Fibroblast of skin of left quadriceps (primary cell): ENCODE measurements around the gene C19orf73.
"Not testable (repeated sequence)": the region's sequence is repeated elsewhere in the genome, so short reads cannot be mapped to it uniquely, and the experiment has no call there.

Experiments used
- DNase-seq, 2 experiments: peaks; one replicate each; pipeline ENCODE4 v3.0.0-alpha.2; 2013; ENCODE audit warnings: low read depth in 2 of 2

C19orf73 gene

GRCh38 chr19:49148784-49149651, 30.1 kb upstream of the C19orf73 start:
- DNase-seq: peak; percentile 89

- DNase-seq: no peak
These were observed 29.2 kb upstream of the C19orf73 start for GRCh38 chr19:49148044-49148682.

- DNase-seq: not testable (repeated sequence)
These were observed 27.4 kb upstream of the C19orf73 start for GRCh38 chr19:49146408-49146770.

- peak in 1 of 2 experiments; percentile 60 for DNase-seq
These were observed 26.8 kb upstream of the C19orf73 start for GRCh38 chr19:49145573-49146407.

GRCh38 chr19:49142866-49143335, 24.0 kb upstream of the C19orf73 start:
- peak; percentile 78 to 82 for DNase-seq

- no peak for DNase-seq
These were observed 22.4 kb upstream of the C19orf73 start for GRCh38 chr19:49141352-49141751.

DNA sequence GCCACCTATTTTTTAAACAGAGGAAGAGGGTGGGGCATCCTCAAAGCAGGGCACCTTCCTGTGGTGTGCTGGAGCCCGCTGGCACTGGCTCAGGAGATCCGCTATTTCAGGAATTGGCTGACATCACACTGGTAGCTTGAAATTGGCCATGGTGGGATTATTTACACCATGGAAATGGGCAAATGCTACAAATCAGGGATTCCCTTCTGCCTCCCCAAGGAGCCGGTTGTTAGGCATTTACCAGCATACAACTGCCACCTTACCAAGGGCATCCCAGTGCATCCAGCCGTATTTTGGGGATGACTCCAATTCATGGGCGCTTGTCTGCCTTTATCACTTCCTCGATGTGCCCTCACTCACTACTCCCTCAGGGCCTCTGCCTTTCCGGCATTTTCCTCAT, 22.0 kb upstream of the C19orf73 start:
- DNase-seq: no peak

DNA sequence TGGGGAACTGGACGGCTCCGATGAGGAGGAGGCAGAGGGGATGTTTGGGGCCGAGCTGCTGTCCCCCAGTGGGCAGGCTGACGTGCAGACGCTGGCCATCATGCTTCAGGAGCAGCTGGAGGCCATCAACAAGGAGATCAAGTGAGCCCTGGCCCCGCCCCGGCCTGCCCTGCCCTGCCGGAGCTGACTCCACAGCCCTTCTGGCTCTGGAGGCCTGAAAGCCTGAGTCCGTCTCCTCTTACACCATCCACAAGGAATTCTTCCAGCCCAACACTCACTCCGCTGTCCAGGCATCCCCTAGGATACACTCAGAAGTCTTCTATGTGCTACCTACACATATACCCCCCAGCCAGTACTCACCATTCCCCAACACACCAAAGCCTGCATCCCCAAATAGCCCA, 17.8 kb upstream of the C19orf73 start:
- DNase-seq: no peak

DNA sequence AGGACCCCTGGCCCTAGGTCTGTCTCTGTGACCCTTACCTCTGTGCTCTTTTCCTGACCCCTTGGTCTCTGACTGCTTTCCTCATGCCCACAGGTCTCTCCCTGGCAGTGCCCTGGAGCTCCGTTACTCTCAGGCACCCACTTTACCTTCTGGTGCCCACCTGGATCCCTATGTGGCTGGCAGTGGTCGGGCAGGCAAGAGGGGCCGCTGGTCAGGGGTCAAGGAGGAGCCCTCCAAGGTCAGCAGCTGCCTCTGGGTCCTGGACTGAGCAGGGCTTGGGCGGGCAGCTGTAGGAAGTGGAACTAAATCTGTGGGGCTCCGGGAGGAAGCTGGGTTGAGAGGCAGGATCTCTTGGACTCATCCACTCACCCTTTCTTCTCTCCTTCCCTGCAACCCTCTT, 16.7 kb upstream of the C19orf73 start:
- DNase-seq: no peak

DNA sequence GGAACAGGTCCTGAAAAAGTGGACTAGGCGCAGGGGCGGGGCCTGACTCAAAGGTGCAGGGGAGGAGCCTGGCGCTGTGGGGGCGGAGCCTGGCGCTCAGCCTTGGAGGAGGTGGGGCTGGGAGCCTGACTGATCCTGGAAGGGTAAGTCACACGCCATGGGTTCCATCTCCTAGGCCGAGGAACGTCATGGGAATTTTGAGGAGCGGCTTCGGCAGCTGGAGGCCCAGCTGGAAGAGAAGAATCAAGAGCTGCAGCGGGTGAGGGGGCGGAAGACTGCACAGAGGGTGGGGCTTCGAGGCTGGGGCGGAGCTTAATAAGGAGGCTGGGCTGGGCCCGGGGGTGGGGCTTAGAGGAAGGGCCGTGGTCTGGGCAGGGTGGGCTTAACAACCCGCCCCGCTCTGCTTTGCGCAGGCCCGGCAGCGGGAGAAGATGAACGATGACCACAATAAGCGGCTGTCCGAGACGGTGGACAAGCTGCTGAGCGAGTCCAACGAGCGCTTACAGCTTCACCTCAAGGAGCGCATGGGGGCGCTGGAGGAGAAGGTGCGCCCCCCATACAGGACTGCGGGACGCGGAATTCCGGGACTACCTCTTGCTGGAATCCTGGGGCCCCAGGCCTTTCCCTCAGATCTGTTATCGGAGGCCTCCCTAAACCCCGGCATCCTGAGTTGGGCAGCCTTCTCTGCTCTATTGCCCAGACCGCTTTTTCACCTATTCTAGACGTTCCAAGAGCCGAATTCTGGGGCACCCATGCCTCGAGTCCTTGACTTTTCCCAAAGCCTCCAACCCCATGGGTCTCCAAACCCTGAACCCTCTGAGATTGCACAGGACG, 14.9 kb upstream of the C19orf73 start:
- no peak for DNase-seq

DNA sequence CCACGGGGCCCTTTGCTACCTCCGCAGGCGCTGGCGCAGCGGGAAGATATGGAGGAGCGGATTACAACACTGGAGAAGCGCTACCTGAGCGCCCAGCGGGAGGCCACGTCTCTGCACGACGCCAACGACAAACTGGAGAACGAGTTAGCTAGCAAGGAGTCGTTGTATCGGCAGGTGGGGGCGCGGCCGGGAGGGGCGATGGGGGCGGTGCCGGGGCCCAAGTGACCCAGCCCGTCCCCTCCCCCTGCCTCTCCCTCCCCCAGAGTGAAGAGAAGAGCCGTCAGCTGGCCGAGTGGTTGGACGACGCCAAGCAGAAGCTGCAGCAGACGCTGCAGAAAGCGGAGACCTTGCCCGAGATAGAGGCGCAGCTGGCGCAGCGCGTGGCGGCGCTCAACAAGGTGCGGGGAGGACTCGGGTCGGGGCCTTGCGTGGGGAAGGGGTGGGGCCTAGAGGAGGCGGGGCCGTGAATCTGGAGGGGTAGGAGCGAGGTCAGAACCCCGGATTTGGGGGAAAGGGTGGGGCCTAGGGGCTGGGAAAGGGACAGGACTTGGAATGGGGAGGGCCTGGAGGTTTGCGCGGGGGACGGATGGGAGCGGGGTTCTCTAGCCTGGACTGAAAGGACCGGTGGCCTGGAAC, 14.1 kb upstream of the C19orf73 start:
- no peak for DNase-seq

DNA sequence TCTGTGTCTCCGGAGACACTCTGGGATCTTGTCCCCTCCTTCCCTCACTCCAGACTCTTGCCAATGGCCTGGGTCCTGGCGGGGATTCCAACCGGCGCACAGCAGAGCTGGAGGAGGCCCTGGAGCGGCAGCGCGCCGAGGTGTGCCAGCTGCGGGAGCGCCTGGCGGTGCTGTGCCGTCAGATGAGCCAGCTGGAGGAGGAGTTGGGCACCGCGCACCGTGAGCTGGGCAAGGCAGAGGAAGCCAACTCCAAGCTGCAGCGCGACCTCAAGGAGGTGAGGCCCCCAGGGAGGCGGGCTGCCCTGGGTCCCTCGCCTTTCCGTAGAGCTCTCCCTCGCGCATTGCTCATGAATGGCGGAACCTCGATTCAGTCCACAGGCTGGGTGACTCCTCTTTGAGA, 11.4 kb upstream of the C19orf73 start:
- DNase-seq: no peak

GRCh38 chr19:49129238-49129583, 10.3 kb upstream of the C19orf73 start:
- DNase-seq: no peak

- no peak for DNase-seq
These were observed 9.7 kb upstream of the C19orf73 start for GRCh38 chr19:49128545-49129237.

GRCh38 chr19:49127674-49128544, 9.0 kb upstream of the C19orf73 start:
- peak; percentile 93 to 94 for DNase-seq

GRCh38 chr19:49127225-49127624, 8.3 kb upstream of the C19orf73 start:
- not testable (repeated sequence) for DNase-seq

- no peak for DNase-seq
These were observed 7.6 kb upstream of the C19orf73 start for GRCh38 chr19:49126575-49126974.

DNA sequence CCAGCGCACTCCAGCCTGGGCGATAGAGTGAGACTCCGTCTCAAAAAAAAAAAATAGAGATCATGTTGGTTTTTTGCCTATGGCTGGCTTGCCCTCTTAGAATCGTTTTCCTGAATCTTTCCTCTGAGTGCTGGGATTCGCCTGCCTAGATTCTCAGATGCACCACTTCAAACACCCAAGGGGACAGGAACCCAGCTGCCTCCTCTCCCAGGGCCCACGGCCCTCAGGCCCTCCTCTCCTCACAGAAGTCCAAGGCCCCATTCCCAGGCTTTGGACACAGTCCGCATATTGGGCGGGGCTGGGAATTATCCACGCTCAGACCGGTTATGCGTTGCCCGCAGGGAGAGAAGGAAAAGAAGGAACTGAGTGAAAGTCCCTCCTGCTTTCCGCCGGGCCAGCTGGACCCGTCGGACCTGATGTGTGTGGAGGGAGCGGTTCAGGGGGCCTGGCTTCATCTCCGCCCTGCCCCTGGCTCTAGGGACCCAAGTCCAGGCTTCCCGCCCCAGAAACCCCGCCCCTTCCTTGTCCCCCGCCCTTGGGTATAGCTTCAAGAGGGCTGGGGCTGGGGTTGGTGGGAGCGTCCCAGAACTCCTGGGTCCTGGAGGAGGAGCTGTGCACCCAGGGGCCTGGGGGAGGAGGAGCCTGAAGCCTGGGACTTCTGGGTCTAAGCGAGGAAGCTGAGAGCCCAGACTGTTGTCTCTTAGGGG, 6.2 kb upstream of the C19orf73 start:
- DNase-seq: no peak

GRCh38 chr19:49123285-49123684, 4.3 kb upstream of the C19orf73 start:
- DNase-seq: not testable (repeated sequence)
